ENCODE measurements around the gene PHGDH. TPM values are rescaled to one million over a fixed set of nuclear protein-coding genes. Genes with fewer than 3 reads are reported as not detected.
A peak's percentile ranks its signal among the peaks of the same experiment; 100 is the strongest.

Gene PHGDH
- polyA plus RNA-seq, 6 donors from 2014 or later = 2.4 to 11.3 (median 2.7) TPM; not detected in 1

- DNase-seq = no peak
- Mint-ChIP-seq H3K36me3 (no peaks in the 10 kb centered on the region), H3K4me3 (no peak overlapping the region), H3K4me1 (no peaks in the 10 kb centered on the region), H3K9me3 (peaks cover 0 to 1% (median 0%) of the 10 kb centered on the region in 7 donors), H3K27me3 (peaks cover 4 to 19% (median 12%) of the 10 kb centered on the region in 3 donors), H3K27ac (no peak overlapping the region)
- no peak for ATAC-seq (ENCODE audit: low read depth in 2 of 2)
Observed at GRCh38 chr1:119764220-119764619, 52.5 kb downstream of the PHGDH start.

GRCh38 chr1:119766374-119766794, 54.6 kb downstream of the PHGDH start:
- ATAC-seq (ENCODE audit: low read depth in 2 of 2) (no peak), DNase-seq (no peak)
- Mint-ChIP-seq H3K4me3 (no peak overlapping the region), H3K4me1 (no peaks in the 10 kb centered on the region), H3K27me3 (peaks cover 4 to 13% (median 12%) of the 10 kb centered on the region in 3 donors), H3K9me3 (peaks cover 0 to 1% (median 0%) of the 10 kb centered on the region in 7 donors), H3K36me3 (no peaks in the 10 kb centered on the region), H3K27ac (no peak overlapping the region)

- ATAC-seq (ENCODE audit: low read depth in 2 of 2) = no peak
- Mint-ChIP-seq H3K9me3 (peaks cover 0 to 1% (median 0%) of the 10 kb centered on the region in 7 donors), H3K4me3 (no peak overlapping the region), H3K27me3 (peaks cover 4 to 13% (median 12%) of the 10 kb centered on the region in 3 donors), H3K36me3 (no peaks in the 10 kb centered on the region), H3K4me1 (no peaks in the 10 kb centered on the region), H3K27ac (no peak overlapping the region)
- no peak for DNase-seq
Observed at GRCh38 chr1:119767486-119767885, 55.8 kb downstream of the PHGDH start.

GRCh38 chr1:119768778-119769177, 57.0 kb downstream of the PHGDH start, which contains the start of gene HMGCS2:
Gene HMGCS2, minus strand, starts transcription at chr1:119768905. Its CDS starts 61 bp downstream, at chr1:119768844.
- DNase-seq (no peak), ATAC-seq (ENCODE audit: low read depth in 2 of 2) (no peak)
- H3K27ac Mint-ChIP-seq = peak within 1 kb of the TSS in 1 of 6 donors; percentile 11
- H3K9me3 Mint-ChIP-seq = peaks cover 0 to 1% (median 0%) of the 10 kb centered on the region in 7 donors
- no peaks in the 10 kb centered on the region for H3K4me1 Mint-ChIP-seq
- H3K27me3 Mint-ChIP-seq = peaks cover 4 to 13% (median 12%) of the 10 kb centered on the region in 3 donors
- no peak within 1 kb of the TSS for H3K4me3 Mint-ChIP-seq
- H3K36me3 Mint-ChIP-seq = no peaks in the 10 kb centered on the region

- H3K4me1 Mint-ChIP-seq = no peaks in the 10 kb centered on the region
- ATAC-seq (ENCODE audit: low read depth in 2 of 2) (no peak), DNase-seq (no peak)
- peaks cover 4 to 20% (median 19%) of the 10 kb centered on the region in 3 donors for H3K27me3 Mint-ChIP-seq
- H3K9me3 Mint-ChIP-seq = peaks cover 0 to 1% (median 0%) of the 10 kb centered on the region in 7 donors
- H3K4me3 Mint-ChIP-seq = no peak overlapping the region
- no peak overlapping the region for H3K27ac Mint-ChIP-seq
- H3K36me3 Mint-ChIP-seq = no peaks in the 10 kb centered on the region
Observed at GRCh38 chr1:119771016-119771415, 59.3 kb downstream of the PHGDH start.

GRCh38 chr1:119771770-119772169, 60.0 kb downstream of the PHGDH start:
- no peak for DNase-seq
- no peaks in the 10 kb centered on the region for H3K36me3 Mint-ChIP-seq
- H3K4me3 Mint-ChIP-seq = no peak overlapping the region
- no peaks in the 10 kb centered on the region for H3K4me1 Mint-ChIP-seq
- H3K27ac Mint-ChIP-seq = no peak overlapping the region
- peaks cover 4 to 18% (median 17%) of the 10 kb centered on the region in 3 donors for H3K27me3 Mint-ChIP-seq
- peaks cover 0 to 1% (median 0%) of the 10 kb centered on the region in 7 donors for H3K9me3 Mint-ChIP-seq
- no peak for ATAC-seq (ENCODE audit: low read depth in 2 of 2)

GRCh38 chr1:119772298-119772697, 60.6 kb downstream of the PHGDH start:
- H3K36me3 Mint-ChIP-seq = no peaks in the 10 kb centered on the region
- H3K27ac Mint-ChIP-seq = no peak overlapping the region
- peaks cover 0 to 13% (median 12%) of the 10 kb centered on the region in 3 donors for H3K27me3 Mint-ChIP-seq
- no peak overlapping the region for H3K4me3 Mint-ChIP-seq
- H3K9me3 Mint-ChIP-seq = no peaks in the 10 kb centered on the region
- no peak for DNase-seq
- H3K4me1 Mint-ChIP-seq = no peaks in the 10 kb centered on the region
- ATAC-seq (ENCODE audit: low read depth in 2 of 2) = no peak

- peaks cover 0 to 15% (median 9%) of the 10 kb centered on the region in 3 donors for H3K27me3 Mint-ChIP-seq
- H3K36me3 Mint-ChIP-seq = no peaks in the 10 kb centered on the region
- ATAC-seq (ENCODE audit: low read depth in 2 of 2) (no peak), DNase-seq (no peak)
- H3K4me1 Mint-ChIP-seq = no peaks in the 10 kb centered on the region
- no peak overlapping the region for H3K27ac Mint-ChIP-seq
- no peak overlapping the region for H3K4me3 Mint-ChIP-seq
- no peaks in the 10 kb centered on the region for H3K9me3 Mint-ChIP-seq
Observed at GRCh38 chr1:119773711-119774241, 62.0 kb downstream of the PHGDH start.

- Mint-ChIP-seq H3K27me3 (peaks cover 0 to 15% (median 9%) of the 10 kb centered on the region in 3 donors), H3K36me3 (no peaks in the 10 kb centered on the region), H3K4me3 (no peak overlapping the region), H3K27ac (no peak overlapping the region), H3K9me3 (no peaks in the 10 kb centered on the region), H3K4me1 (no peaks in the 10 kb centered on the region)
- ATAC-seq (ENCODE audit: low read depth in 2 of 2) (no peak), DNase-seq (no peak)
Observed at GRCh38 chr1:119774746-119775490, 63.2 kb downstream of the PHGDH start.

GRCh38 chr1:119778359-119778758, 66.6 kb downstream of the PHGDH start:
- H3K4me1 Mint-ChIP-seq = no peaks in the 10 kb centered on the region
- H3K4me3 Mint-ChIP-seq = no peak overlapping the region
- no peak for DNase-seq
- H3K36me3 Mint-ChIP-seq = no peaks in the 10 kb centered on the region
- H3K27ac Mint-ChIP-seq = no peak overlapping the region
- no peak for ATAC-seq (ENCODE audit: low read depth in 2 of 2)
- peaks cover 8 to 15% (median 9%) of the 10 kb centered on the region in 3 donors for H3K27me3 Mint-ChIP-seq
- peaks cover 0 to 1% (median 0%) of the 10 kb centered on the region in 7 donors for H3K9me3 Mint-ChIP-seq

- Mint-ChIP-seq H3K27ac (no peak overlapping the region), H3K36me3 (no peaks in the 10 kb centered on the region), H3K27me3 (peaks cover 8 to 15% (median 9%) of the 10 kb centered on the region in 3 donors), H3K4me3 (no peak overlapping the region), H3K9me3 (peaks cover 0 to 1% (median 0%) of the 10 kb centered on the region in 7 donors), H3K4me1 (no peaks in the 10 kb centered on the region)
- ATAC-seq (ENCODE audit: low read depth in 2 of 2) = no peak
- DNase-seq = no peak
Observed at GRCh38 chr1:119778886-119779560, 67.3 kb downstream of the PHGDH start.

- ATAC-seq (ENCODE audit: low read depth in 2 of 2) = no peak
- DNase-seq = no peak
- H3K9me3 Mint-ChIP-seq = peaks cover 0 to 1% (median 0%) of the 10 kb centered on the region in 7 donors
- peaks cover 8 to 15% (median 9%) of the 10 kb centered on the region in 3 donors for H3K27me3 Mint-ChIP-seq
- no peaks in the 10 kb centered on the region for H3K36me3 Mint-ChIP-seq
- no peak overlapping the region for H3K27ac Mint-ChIP-seq
- no peaks in the 10 kb centered on the region for H3K4me1 Mint-ChIP-seq
- no peak overlapping the region for H3K4me3 Mint-ChIP-seq
Observed at GRCh38 chr1:119779869-119780356, 68.2 kb downstream of the PHGDH start.

- ATAC-seq (ENCODE audit: low read depth in 2 of 2) = no peak
Observed at GRCh38 chr1:119781434-119782210, 69.9 kb downstream of the PHGDH start.

More at GRCh38 chr1:119781434-119782210, 69.9 kb downstream of the PHGDH start:
- Mint-ChIP-seq H3K27ac (no peak overlapping the region), H3K9me3 (peaks cover 0 to 1% (median 0%) of the 10 kb centered on the region in 7 donors), H3K36me3 (no peaks in the 10 kb centered on the region), H3K4me1 (no peaks in the 10 kb centered on the region), H3K4me3 (no peak overlapping the region), H3K27me3 (peaks cover 4 to 8% (median 7%) of the 10 kb centered on the region in 3 donors)
- no peak for DNase-seq

All from naive B cell (primary cell).